HG03135 (cell line): Measurements from ENCODE around the gene BID.
"Not testable (repeated sequence)": the region's sequence is repeated elsewhere in the genome, so short reads cannot be mapped to it uniquely, and the experiment has no call there.

Source experiments
- ATAC-seq: cut with Tn5 transposase; IDR thresholded peaks from one replicate; pipeline ENCODE4 v1.9.1; 2021; ENCODE audit warnings: mild to moderate bottlenecking, moderate library complexity; ENCODE audit not compliant: unreplicated experiment

The BID gene

DNA sequence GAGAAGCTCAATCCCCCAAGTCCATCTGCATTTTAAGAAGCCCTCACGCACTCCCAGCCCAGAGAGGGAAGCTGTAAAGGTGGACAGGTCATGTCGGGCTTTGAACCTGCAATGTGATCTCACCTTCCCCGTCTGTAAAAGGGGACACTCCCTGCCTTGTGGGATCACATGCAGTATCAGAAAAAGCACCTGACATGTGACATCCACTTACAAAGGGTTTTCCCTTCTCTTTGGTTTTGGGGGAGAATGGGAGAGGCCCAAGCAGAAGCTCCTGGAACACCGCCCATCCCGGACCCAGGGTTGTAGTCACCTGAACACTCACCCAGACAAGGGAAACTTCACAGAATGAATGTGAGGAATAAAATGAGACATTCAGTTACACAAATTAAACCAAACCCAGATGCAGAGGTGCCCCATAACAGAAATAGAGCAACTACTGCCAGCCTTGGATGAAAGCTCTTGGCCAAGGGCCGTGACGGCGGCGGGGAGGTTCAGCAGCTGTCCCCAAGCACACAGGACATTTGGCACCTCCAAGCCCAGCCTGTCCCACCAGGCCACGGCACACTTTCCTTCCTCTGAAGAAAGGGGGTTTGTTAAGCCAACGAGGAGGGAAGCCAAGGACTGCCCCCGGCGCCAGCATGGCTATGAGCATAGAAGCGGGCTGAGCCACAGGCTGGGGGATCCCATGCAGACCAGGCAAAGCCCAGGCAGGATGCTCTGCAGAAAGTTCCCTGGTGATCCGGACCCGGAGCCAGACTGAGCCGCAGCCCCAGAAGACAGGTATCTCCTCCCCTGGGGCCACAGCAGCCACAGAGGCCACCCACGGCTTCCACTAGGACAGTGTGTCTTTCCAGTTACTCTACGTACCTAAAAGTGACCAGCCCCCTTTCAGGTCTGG, 3.8 kb downstream of the BID start:
- no peak for ATAC-seq

- no peak for ATAC-seq
Measured at GRCh38 chr22:17769716-17770082, 4.6 kb downstream of the BID start.

GRCh38 chr22:17769013-17769715, 5.1 kb downstream of the BID start:
- no peak for ATAC-seq

- no peak for ATAC-seq
Measured at GRCh38 chr22:17767233-17768065, 6.8 kb downstream of the BID start.

DNA sequence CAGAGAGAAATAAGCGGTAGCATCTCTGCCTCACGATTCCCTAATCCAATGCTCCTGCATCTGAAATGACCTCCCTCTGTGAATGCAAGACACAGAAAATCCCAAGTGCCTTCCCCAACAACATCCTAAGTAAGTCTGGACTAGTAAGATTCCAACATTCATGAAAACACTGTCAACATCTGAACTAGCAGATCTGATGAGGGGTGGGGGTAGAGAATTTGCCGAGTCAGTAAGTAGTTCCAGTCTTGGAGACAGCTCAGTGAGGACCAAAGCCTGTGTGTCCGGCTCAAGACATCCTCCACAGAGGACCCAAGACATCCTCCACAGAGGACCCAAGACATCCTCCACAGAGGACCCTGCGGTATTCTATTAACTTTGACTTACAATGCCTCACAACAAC, 9.4 kb downstream of the BID start:
- not testable (repeated sequence) for ATAC-seq

DNA sequence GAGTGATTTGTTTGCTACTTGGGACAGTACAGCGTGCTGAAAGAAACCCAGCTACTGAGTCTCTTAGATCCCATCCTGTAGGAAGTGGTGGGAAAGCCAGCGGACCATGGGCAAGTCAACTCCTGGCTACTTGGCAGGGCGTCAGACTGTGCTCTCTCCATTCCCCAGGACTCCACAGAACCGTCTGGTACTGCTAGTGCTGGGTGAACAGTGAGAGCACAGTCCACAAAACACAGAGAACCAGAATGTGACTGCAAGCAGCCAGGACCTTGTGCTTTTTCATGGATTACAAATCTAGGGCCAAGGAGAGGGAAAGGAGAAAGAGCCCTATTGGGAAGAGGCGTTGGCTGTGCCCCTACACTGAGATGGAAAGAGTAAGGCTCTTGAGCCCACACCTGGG, 10.2 kb downstream of the BID start:
- ATAC-seq, result no peak

- not testable (repeated sequence) for ATAC-seq
Measured at GRCh38 chr22:17763442-17763841, 10.8 kb downstream of the BID start.

DNA sequence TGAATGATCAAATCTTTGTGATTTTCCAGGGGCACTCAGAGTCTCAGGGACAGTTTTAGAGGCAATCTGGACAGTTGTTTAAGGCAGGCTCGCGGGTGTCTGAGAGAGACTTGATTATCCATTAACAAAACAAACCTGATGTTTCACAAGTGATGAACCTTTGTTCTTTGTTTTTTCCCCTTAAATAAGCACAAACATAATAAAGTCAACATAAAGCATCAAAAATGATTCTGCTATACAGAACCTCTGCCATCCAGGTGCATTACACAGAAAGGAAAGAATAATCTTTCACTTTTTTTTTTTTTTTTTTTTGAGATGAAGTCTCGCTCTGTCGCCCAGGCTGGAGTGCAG, 13.2 kb downstream of the BID start:
- ATAC-seq, result no peak

DNA sequence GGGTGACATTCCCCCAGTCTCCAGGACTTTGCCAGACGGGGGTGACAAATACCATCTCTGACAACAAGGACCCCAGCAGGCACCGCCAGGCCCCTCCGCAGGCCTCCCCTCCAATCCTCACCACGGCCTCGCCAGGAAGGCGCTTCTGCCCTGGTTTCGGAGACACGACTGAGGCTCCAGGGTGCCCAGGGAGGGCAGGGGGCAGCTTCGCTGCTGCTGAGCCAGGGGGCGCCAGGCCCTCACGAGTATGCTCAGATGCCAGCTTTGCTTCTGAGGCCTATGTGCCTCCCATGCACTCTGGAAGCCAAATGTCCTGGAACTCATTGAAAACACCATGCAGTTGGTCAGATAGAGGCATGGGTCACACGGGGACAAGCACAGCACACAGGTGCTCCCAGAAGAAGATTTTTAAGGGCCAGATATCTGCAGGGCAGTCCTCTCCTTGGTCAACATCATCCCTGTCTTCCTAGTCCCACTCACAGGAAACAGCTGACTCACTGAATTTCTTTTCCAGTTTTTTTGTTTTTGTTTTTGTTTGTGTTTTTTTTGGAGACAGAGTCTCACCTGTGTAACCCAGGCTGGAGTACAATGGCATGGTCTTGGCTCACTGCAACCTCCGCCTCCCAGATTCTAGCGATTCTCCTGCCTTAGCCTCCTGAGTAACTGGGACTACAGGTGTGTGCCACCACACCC, 19.9 kb downstream of the BID start:
- ATAC-seq, result no peak

- no peak for ATAC-seq
Measured at GRCh38 chr22:17753401-17753989, 20.8 kb downstream of the BID start.

GRCh38 chr22:17751596-17751995, 22.7 kb downstream of the BID start:
- ATAC-seq, result no peak

- no peak for ATAC-seq
Measured at GRCh38 chr22:17749605-17750395, 24.5 kb downstream of the BID start.

DNA sequence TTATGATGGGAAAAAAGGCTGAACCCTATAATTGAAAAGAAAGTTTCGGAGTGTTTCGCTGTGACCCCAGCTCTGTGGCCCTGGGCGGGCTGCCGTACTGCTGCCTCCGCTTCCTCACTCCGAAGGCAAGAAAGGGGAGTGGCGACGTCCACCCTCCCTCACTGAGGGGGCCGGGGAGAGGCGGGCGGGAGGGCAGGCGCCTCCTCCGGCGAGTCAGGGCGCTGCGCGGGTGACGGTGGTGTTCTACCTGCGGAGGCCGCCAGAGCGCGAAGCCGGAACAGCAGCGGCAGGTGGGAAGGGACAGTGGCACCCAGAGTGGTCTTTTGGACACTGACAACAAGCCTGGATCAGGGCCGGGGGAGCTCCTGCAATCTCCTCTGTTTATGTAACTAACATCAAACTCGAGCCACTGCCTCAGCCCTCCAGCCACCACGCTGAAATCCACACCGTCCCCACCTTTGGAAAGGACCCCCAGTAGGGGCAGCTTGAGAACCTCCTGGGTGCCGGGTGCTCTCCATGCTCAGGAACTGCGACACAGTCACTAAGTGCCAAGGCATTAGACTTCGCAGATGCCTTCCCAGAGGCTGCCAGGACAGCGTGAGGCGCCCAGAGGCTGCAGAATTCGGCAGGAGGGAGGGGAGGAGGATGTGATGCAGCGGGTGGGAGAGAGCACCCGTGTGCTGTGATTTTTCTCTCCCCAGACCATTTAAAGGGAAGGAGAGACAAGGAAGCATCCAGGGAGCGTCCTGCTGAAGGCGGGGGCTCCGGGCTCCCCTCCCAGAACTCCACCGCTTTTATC, 25.5 kb downstream of the BID start:
- no peak for ATAC-seq

- no peak for ATAC-seq
Measured at GRCh38 chr22:17746916-17747315, 27.4 kb downstream of the BID start.

DNA sequence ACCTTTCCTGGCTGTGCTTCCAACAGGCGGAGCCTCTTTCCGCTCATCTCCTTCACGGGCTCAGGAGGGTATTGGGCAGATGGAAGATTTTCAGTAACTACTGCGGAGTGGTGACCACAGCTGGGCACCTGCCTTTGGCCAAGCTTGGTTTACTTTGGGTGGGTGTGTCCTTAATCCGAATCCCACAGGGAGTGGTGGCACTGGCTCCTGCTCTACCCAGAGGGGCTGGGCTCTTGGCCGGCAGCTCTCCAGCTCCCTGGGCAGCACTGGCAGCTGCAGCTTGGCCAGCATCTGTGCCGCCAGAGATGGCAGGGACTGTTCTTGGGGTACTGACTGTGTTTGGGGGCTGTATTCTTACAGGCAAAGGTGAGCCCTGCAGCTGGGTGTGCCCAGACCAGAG, 29.8 kb downstream of the BID start:
- ATAC-seq, result no peak

GRCh38 chr22:17743661-17744411, 30.4 kb downstream of the BID start:
- no peak for ATAC-seq

DNA sequence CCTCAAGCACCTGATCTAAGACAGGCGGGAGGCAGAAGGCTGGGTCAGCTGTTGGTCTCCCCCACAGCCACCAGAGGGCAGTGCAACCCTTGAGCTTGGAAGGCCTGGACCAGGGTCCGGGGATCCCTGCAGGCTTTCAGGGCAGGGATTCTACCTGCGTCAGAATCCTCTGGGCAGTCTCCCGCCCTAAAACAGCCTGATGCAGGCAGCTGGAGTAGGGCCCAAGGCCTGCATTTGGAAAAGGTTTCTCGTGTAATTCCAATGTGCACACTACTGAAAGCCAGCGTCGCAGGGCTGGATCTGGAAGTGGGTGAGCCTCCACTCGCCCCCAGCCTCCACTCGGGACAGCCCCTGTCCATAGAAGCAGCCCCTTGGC, 31.8 kb downstream of the BID start:
- no peak for ATAC-seq

GRCh38 chr22:17741866-17742526, 32.3 kb downstream of the BID start:
- no peak for ATAC-seq
